Fibroblast of lung (primary cell): ENCODE measurements around the gene UGT3A2.

Experiments used
- CTCF ChIP-seq, 2 donors: IDR thresholded peaks in 1 of 2; conservative IDR thresholded peaks in 1 of 2; 1 replicate in 1 of 2; 2 replicates in 1 of 2; pipeline ENCODE4 v1.5.1; 2011 to 2012; ENCODE audit warnings: low read length in 2 of 2, control low read depth in 1 of 2, inconsistent platforms in 1 of 2, low read depth in 1 of 2, mild to moderate bottlenecking in 1 of 2
- EZH2 ChIP-seq: IDR thresholded peaks from 2 replicates; pipeline ENCODE4 v1.5.1; 2012; ENCODE audit warnings: low read length, control low read depth, mild to moderate bottlenecking; ENCODE audit errors: missing control alignments

GRCh38 chr5:36108758-36109460 is 42.2 kb upstream of the UGT3A2 start:
- TF ChIP-seq CTCF (conservative IDR thresholded peaks at IDR 0.05 in 1 of 2, IDR thresholded peaks at IDR 0.05 in 1 of 2; ENCODE audit: low read depth in 1 of 2, low read length in 2 of 2) (no peak), EZH2 (no peak)
